Epithelial cell of esophagus (primary cell): ENCODE results near the gene HNF1B.

Experiments
- DNase-seq: peaks from one replicate; pipeline ENCODE4 v3.0.0; 2010; ENCODE audit warnings: low read depth
- H3K4me3 ChIP-seq: 2 replicates; pipeline ENCODE4 v1.5.1; 2011; ENCODE audit warnings: mild to moderate bottlenecking, low read length, control low read depth
- CTCF ChIP-seq: IDR thresholded peaks from 2 replicates; pipeline ENCODE4 v1.5.1; 2011; ENCODE audit warnings: low read depth, mild to moderate bottlenecking, low read length, control low read depth, inconsistent platforms; ENCODE audit not compliant: insufficient read depth; ENCODE audit errors: missing control alignments

The HNF1B gene

DNA sequence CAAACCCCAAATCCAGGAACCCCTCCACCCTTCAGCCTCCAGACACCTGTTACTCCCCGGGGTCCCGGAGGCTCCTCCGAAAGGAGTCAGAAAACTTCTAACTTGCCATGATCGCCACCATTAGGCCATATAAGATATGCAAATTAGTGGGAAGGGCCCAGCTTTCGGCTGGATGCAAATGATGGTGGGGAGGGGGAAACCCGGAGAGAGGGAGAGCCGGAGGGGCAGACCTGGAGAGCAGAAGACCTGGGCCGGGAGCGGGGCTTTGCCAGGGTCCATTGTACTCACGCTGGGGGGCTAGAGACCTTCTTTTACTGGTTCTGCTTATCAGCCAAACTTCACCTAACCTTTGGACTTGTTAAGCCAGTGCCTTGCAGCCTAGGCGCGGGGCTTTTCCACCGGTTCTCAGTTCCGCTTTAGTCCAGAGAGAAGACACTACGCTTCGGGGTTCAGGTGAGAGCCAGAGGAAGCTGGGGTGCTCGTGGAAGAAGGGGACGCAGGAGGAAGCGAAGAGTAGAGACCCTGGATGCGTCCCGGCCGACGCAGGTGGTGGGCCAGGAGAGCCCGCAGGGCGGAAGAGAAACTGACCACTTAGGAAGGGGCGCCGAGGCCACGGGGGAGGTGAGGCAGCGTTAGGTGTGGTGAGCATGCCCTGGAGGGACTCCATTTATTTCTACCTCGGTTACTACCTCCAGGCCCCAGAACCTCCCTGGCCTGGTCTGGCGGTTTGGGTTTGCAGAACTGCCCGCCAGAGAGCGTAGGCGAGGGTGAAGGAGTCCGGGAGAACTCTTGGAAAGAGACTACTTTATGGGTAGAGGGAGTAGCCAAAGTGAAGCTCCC is at the start of gene HNF1B:
TSS of gene HNF1B (minus strand) at position 99 of the 840 bp plus-strand sequence. CDS start 175 bp downstream, outside the sequence.
- no peak for TF ChIP-seq CTCF
- no peak within 1 kb of the TSS for H3K4me3 ChIP-seq
- DNase-seq = no peak

DNA sequence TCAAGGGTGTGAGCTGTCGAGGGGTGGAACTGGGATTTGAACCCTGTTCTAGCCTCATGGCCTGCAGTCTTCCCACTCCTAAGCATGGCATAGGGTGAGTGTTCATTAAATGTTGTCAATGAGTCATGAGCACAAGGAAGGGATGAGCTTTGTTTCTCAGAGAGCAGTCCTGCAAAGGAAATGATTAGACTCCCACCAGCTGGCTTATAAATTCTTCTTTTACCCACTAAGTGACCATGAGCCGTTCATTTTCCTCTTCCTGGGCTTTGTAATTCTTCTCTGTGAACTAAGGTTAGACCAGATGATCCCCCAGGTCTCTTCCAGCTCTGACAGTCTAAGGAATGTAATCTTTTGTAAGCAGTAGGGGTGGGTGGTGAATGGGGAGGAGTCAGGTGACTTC is 47.9 kb upstream of the HNF1B start:
- no peak overlapping the region for H3K4me3 ChIP-seq
- no peak for TF ChIP-seq CTCF
- DNase-seq = peak; percentile 40

DNA sequence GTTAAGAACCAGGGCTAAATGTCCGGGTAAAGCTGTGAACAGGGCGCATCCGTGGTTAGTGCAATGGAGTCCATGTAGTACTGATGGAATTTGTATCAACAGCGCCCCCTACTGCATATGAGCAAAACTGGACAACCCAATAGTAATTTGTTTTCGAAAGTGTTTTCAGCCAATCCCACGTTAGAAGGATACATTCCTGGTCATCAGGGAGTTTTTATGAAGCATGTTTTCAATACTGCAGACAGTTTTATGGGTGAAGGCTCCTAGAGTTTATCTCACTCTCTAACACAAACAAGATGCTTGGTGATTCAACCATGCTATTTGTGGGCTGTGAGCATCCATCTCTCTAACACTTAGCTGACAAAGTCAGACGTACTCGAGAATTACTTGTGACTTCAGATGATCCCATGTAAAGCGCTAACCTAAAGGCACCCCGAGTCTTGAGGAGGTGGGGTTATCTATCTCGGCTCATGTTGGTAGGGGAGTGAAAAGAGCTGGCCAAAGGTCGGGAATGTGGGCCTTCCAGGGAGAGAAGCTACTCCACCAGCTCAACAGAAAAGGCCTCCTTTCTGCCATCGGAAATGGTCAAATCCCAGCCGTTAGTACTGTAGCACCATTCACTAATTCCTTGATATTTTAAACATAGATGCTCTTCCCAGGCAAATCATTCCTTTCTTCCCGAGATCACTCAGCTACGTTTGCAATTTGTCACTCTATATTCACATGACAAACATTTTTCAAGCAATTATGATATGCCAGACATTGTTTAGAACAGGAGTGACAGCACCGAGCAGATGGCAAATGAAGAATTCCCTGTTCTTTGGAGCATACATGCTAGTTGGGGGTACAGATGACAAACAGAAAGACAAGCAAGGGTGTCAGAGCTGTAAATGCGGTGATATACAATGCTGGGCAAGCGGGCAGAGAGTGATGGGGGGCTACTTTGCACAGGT is 46.9 kb upstream of the HNF1B start:
- peak; percentile 40 for TF ChIP-seq CTCF
- H3K4me3 ChIP-seq = no peak overlapping the region
- DNase-seq = peak; percentile 30

DNA sequence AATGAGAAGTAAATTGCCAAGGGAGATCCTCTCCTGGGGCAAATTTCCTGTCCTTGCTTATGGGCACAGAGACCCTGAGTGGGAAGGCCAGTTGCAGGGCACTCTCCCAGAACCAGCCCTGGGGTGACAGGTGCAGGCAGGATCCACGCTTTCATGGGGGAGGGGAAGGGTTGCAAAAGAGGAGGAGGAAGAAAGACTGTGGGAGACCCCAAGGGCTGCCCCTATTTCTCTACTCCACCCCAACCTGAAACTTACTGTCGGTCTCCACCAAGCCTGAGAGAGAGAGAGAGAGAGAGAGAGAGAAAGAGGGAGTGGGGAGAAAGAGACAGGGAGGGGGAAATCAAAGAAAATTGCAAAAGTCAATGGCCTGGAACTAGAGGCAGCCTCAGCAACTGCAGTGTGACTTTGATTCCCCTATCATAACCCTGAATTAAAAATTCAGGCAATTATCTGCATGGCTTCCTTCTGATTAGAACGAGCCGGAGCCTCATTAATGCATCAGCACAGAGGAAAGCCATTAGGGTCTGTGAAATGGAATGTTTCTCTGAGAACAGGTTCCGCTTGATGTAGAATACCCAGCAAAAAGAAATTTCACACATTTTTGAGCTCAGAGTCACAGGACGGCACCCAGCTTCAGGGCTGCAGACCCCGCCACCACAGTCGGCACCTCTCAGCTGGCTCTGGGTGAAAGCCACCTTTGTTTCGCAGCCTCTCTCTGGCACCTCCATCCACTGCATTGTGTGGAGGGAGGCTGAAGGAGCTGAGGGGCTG is 45.1 kb upstream of the HNF1B start:
- H3K4me3 ChIP-seq = no peak overlapping the region
- no peak for DNase-seq
- TF ChIP-seq CTCF = no peak

DNA sequence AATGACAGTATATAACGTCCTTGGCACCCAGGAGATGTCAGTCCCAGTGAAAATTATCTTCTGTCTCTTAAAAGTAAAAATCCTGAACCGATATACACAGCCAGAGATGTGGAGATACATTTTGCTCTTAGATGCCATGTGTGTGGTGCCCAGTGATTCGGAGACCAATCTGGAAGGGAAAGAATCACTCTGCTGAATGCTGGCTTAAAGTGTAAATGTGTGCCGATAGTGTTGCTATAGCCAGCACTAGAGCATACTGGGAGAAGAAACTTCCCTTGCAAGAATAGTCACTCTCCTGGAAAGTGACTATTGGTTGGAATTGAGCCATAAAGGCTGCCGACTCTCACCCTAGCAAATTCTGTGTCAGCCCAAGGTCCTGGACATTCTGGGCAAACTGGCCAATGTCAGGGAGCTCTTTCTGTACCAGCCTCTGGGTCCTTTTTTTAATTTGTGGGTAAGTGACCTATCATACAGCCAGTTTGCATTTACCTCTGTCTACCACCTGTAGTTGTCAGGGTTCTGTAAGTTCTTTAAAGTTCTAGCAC is 44.2 kb upstream of the HNF1B start:
- DNase-seq = no peak
- no peak for TF ChIP-seq CTCF

GRCh38 chr17:37788526-37788925 is 43.7 kb upstream of the HNF1B start:
- TF ChIP-seq CTCF = no peak
- no peak overlapping the region for H3K4me3 ChIP-seq
- DNase-seq = no peak

More for the DNA sequence above, 44.2 kb upstream of the HNF1B start:
- H3K4me3 ChIP-seq = no peak overlapping the region
